ENCODE results near the gene DIS3L2. TPM values are rescaled to one million over a fixed set of nuclear protein-coding genes. Genes with fewer than 3 reads are reported as not detected.

The DIS3L2 gene
- total and polyA plus RNA-seq, 2 experiments from 2014 or later = 15.2 to 25.3 TPM

GRCh38 chr2:231996797-231997540, 35.5 kb downstream of the DIS3L2 start:
- Histone ChIP-seq H3K79me2 (replicated peaks; ENCODE audit: insufficient read depth) (peaks cover 7% of the 10 kb centered on the region; the same call in 1 of the 2 replicates), H3K4me1 (ENCODE audit: insufficient read depth) (peaks cover 9% of the 10 kb centered on the region), H3K4me3 (no peak overlapping the region), H3K27me3 (ENCODE audit: insufficient read depth) (no peaks in the 10 kb centered on the region), H4K20me1 (replicated peaks; ENCODE audit: insufficient read depth) (no peaks in the 10 kb centered on the region), H3K9me2 (ENCODE audit: insufficient read depth) (no peaks in the 10 kb centered on the region), H2AFZ (no peak overlapping the region), H3F3A (replicated peaks; ENCODE audit: low read depth) (no peaks in the 10 kb centered on the region), H3K36me3 (ENCODE audit: insufficient read depth) (no peaks in the 10 kb centered on the region), H3K4me2 (no peak overlapping the region), H3K27ac (ENCODE audit: low read depth) (no peak overlapping the region)
- peaks cover 15% of the 10 kb centered on the region for H3K4me1 Mint-ChIP-seq
- no peaks in the 10 kb centered on the region for H3K36me3 Mint-ChIP-seq (ENCODE audit: low read depth)
- TF ChIP-seq ZNF462 (CRISPR knock-in tag; IDR thresholded peaks at IDR 0.05) (no peak), EZH2 (IDR thresholded peaks at IDR 0.05; ENCODE audit: low read depth, unreplicated experiment) (no peak), ZNF114 (CRISPR knock-in tag; IDR thresholded peaks at IDR 0.05) (no peak), EZH2phosphoT487 (IDR thresholded peaks at IDR 0.05; ENCODE audit: unreplicated experiment) (no peak), CTCF (conservative IDR thresholded peaks at IDR 0.05; ENCODE audit: low read depth in 2 of 2) (no peak), ZNF331 (CRISPR knock-in tag; IDR thresholded peaks at IDR 0.05; ENCODE audit: low read depth) (no peak), JUNB (IDR thresholded peaks at IDR 0.05; ENCODE audit: unreplicated experiment) (no peak), POLR2AphosphoS5 (IDR thresholded peaks at IDR 0.05; ENCODE audit: low read depth) (no peak), CREB1 (CRISPR knock-in tag; IDR thresholded peaks at IDR 0.05; ENCODE audit: low read depth) (no peak), STAT1 (IDR thresholded peaks at IDR 0.05; ENCODE audit: unreplicated experiment) (no peak), ETS1 (IDR thresholded peaks at IDR 0.05) (no peak), NANOG (IDR thresholded peaks at IDR 0.05; ENCODE audit: borderline replicate concordance) (no peak), REST (IDR thresholded peaks at IDR 0.05; ENCODE audit: unreplicated experiment) (no peak)
- H3K27me3 Mint-ChIP-seq (ENCODE audit: insufficient read depth, low read depth, poor library complexity) = peaks cover 2% of the 10 kb centered on the region
- ATAC-seq = no peak; the same call in 2 of the 3 replicates
- no peak overlapping the region for H3K4me3 Mint-ChIP-seq
- H3K9me3 Mint-ChIP-seq = no peaks in the 10 kb centered on the region
- no peak for DNase-seq (ENCODE audit: low spot score)
- no peak overlapping the region for H3K27ac Mint-ChIP-seq
